GM06990 (cell line): ENCODE measurements around the gene CAPN2.

ENCODE experiments used
- DNase-seq: peaks from one replicate; pipeline ENCODE4 v3.0.0-alpha.2; 2011; ENCODE audit not compliant: insufficient read length; ENCODE audit errors: extremely low read depth
- H3K27me3 ChIP-seq: replicated peaks from 2 replicates; pipeline ENCODE4 v1.6.0; 2011; ENCODE audit warnings: low read length; ENCODE audit not compliant: control insufficient read depth, insufficient read depth
- H3K36me3 ChIP-seq: 2 replicates; pipeline ENCODE4 v1.5.1; 2011; ENCODE audit warnings: low read length; ENCODE audit not compliant: control insufficient read depth, insufficient read depth
- H3K4me3 ChIP-seq: replicated peaks from 2 replicates; pipeline ENCODE4 v1.5.1; 2011; ENCODE audit warnings: low read depth, mild to moderate bottlenecking, control low read depth, low read length
- TF ChIP-seq, protein P1 (sequence below): IDR thresholded peaks from 2 replicates; pipeline ENCODE4 v1.5.1; 2011; ENCODE audit warnings: low read length, control low read depth, mild to moderate bottlenecking, inconsistent platforms; ENCODE audit not compliant: insufficient read depth, poor library complexity, severe bottlenecking

CAPN2 gene

DNA sequence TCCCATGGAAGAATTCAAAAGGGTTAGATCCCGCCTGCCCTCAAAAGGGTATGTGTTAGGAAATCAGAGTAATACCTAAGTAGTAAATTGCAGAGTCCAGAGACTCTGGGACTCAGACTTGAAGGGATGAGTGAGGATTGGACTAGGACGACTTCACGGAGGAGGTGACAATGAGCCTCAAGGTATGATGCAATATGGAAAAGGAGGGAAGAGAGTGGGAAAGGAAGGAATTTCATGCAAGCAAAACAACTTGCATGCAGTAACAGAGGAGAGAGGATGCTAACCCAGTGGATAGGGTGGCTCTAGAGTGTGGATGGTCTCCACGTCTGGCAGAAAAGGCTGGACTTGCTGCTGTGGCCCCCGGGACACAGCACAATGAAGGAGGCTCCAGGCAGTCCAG, 4.8 kb downstream of the CAPN2 start:
- Histone ChIP-seq H3K36me3 (peaks cover 6% of the 10 kb centered on the region), H3K27me3 (no peaks in the 10 kb centered on the region), H3K4me3 (peak overlapping the region; percentile 15; the same call in 1 of the 2 replicates)
- DNase-seq = no peak
- TF ChIP-seq, protein P1, sequence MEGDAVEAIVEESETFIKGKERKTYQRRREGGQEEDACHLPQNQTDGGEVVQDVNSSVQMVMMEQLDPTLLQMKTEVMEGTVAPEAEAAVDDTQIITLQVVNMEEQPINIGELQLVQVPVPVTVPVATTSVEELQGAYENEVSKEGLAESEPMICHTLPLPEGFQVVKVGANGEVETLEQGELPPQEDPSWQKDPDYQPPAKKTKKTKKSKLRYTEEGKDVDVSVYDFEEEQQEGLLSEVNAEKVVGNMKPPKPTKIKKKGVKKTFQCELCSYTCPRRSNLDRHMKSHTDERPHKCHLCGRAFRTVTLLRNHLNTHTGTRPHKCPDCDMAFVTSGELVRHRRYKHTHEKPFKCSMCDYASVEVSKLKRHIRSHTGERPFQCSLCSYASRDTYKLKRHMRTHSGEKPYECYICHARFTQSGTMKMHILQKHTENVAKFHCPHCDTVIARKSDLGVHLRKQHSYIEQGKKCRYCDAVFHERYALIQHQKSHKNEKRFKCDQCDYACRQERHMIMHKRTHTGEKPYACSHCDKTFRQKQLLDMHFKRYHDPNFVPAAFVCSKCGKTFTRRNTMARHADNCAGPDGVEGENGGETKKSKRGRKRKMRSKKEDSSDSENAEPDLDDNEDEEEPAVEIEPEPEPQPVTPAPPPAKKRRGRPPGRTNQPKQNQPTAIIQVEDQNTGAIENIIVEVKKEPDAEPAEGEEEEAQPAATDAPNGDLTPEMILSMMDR = no peak

DNA sequence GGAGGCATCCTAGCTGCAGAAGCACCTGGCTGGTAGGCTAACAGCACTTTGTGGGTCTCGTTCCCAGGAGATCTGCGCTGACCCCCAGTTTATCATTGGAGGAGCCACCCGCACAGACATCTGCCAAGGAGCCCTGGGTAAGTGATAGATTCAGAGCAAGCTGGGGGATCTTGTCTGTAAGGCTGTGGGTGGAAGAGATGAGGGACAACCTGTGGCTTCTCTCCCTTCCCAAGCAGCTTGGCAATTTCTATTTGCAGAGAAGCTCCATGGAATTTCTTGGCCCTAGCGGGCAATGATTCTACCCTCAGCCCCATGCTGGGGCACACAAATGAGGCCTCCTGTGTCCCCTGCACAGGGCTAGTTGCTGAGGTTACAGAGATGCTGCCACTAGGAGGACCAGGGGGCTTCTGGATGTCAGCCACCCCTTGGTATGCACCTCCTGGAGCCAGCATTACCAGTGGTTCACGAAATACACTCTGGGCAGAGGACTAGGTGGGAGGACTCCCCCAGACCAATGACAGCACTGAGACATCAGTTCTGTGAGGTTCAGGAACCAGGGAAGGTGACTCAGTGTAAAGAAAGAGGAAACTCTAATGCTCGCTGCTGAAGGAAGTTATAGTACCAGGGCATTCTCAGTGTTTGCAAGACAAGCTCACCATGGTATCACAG, 5.5 kb downstream of the CAPN2 start:
- Histone ChIP-seq H3K36me3 (peaks cover 6% of the 10 kb centered on the region), H3K27me3 (no peaks in the 10 kb centered on the region), H3K4me3 (no peak overlapping the region)
- DNase-seq = no peak
- TF ChIP-seq, protein P1 = no peak

DNA sequence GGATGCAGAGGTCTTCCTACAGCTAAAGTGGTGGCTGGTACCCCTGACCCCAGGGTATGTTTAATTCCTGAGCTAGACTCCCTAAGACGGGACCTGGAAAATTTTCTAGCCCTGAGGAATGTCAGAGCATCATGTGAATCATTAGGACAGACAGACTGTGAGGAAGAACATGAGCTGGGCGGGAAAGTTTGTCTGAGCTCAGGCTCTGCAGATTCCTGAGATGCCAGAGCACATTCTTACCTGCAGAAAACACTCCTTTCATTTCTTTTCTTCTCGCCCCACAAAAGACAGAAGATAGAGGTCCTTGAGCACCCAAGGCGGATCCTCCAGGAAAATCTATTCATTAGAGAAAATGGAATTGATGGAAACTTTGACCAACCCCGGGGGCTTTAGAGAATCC, 6.5 kb downstream of the CAPN2 start:
- no peaks in the 10 kb centered on the region for H3K27me3 ChIP-seq
- TF ChIP-seq, protein P1 = no peak

DNA sequence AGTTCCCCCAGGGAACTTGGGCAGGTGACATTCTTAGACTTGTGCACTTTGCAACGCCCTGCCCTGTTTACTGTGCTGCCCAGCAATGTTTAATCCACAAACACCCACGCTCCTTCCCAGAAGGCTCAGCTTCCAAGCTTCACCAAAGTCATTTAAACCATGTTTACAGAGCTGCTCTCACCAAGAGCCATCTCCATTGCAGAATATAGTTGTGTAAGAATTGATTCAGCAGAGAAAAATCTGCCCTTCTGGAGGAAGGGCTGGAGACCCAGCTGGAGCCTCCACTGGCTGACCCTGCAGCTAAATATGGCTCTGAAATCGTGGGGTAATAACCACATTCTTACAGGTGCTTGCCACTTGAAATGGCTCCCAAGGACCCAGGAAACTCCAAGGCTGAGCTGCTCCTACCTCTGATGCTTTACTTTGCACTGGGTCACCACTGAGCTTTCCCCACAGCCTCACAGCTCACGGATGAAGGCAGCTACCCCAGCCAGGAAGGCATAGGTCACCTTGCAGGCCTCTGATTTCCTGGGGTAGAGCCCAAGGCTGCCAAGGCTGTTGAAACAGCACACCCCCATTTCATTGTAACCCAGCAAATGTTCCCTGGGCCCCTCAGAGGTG, 8.7 kb downstream of the CAPN2 start:
- no peaks in the 10 kb centered on the region for H3K27me3 ChIP-seq
- TF ChIP-seq, protein P1 = no peak
- peaks cover 6% of the 10 kb centered on the region for H3K36me3 ChIP-seq
- H3K4me3 ChIP-seq = no peak overlapping the region
- no peak for DNase-seq

More for the DNA sequence above, 6.5 kb downstream of the CAPN2 start:
- no peak for DNase-seq
- Histone ChIP-seq H3K36me3 (peaks cover 6% of the 10 kb centered on the region), H3K4me3 (no peak overlapping the region)

DNA sequence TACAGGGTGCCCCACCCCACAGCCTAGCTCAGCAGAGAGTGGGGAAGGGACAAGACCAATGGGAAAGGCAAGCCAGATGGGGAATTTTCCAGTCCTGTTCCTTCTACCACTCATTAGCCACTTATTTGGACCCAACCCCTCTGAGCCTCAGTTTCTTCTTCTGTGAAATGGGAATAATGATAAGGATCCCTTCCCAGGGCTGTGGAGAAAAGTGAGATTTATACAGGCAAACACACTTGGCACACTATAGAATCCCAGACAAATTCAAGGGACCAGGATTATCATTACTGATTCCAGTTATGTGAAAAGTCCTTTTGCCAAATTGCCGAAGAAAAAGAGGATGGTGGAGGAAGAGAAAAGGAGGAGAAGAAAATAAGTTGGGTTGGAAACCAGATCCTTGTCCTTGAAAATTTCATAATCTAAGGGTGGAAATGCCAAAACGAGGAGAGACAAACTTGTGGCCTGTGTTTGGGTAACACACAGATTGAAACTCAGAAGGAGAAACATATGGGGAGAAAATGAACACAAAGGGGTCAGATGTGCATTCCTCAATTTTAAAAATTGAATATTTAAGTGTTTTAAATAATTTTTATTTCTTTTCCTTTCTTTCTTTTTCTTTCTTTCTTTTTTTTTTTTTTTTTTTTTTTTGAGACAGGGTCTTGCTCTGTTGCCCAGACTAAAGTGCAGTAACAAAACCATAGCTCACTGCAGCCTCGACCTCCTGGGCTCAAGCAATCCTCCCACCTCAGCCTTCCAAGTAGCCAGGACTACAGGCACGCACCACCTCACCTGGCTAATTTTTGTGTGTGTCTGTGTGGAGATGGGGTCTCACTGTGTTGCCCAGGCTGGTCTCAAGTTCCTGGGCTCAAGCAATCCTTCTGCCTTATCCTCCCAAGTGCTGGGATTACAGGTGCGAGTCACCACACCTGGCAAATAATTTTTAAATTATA, 9.6 kb downstream of the CAPN2 start:
- H3K4me3 ChIP-seq = no peak overlapping the region
- no peak for DNase-seq
- no peaks in the 10 kb centered on the region for H3K27me3 ChIP-seq
- peaks cover 6% of the 10 kb centered on the region for H3K36me3 ChIP-seq
- TF ChIP-seq, protein P1 = no peak
